Prostate gland (tissue), 2 donors: ENCODE results near the gene MYH16.

Source experiments
- POLR2A ChIP-seq: fragments of 450-650 bp; IDR thresholded peaks from one replicate; pipeline ENCODE4 v1.6.1; 2016; ENCODE audit warnings: antibody characterized with exemption, mild to moderate bottlenecking
- POLR2AphosphoS5 ChIP-seq: sonication (generic); formaldehyde crosslinking; IDR thresholded peaks from one replicate; pipeline ENCODE4 v1.6.1; 2017; ENCODE audit warnings: antibody characterized with exemption
- TF ChIP-seq, protein P1 (sequence below), 4 experiments: fragments of 200-600 bp in 2 of 4; fragments of 450-650 bp in 2 of 4; sonication (generic) in 2 of 4; IDR thresholded peaks; 1 replicate in 3 of 4; 2 replicates in 1 of 4; pipeline ENCODE4 v1.5.1; 2016 to 2019; ENCODE audit warnings: antibody characterized with exemption in 4 of 4, mild to moderate bottlenecking in 2 of 4, moderate library complexity in 2 of 4

DNA sequence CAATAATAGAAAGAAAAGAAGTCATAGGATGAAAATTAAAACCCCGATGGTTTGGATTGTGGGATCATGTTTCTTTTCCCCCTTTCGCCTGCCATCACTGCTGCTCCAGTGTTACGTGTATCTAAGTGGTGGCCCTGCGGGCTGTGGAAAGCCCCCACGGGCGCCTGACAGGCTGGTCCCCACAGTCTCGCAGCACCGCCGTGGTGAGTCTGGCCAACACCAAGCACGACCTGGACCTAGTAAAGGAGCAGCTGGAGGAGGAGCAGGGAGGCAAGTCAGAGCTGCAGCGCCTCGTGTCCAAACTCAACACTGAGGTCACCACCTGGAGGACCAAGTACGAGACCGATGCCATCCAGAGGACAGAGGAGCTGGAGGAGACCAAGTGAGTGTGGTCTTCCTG lies 19.5 kb downstream of the MYH16 start:
- TF ChIP-seq POLR2A (no peak), POLR2AphosphoS5 (no peak)
- TF ChIP-seq, protein P1, sequence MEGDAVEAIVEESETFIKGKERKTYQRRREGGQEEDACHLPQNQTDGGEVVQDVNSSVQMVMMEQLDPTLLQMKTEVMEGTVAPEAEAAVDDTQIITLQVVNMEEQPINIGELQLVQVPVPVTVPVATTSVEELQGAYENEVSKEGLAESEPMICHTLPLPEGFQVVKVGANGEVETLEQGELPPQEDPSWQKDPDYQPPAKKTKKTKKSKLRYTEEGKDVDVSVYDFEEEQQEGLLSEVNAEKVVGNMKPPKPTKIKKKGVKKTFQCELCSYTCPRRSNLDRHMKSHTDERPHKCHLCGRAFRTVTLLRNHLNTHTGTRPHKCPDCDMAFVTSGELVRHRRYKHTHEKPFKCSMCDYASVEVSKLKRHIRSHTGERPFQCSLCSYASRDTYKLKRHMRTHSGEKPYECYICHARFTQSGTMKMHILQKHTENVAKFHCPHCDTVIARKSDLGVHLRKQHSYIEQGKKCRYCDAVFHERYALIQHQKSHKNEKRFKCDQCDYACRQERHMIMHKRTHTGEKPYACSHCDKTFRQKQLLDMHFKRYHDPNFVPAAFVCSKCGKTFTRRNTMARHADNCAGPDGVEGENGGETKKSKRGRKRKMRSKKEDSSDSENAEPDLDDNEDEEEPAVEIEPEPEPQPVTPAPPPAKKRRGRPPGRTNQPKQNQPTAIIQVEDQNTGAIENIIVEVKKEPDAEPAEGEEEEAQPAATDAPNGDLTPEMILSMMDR (IDR thresholded peaks at IDR 0.05), result no peak
